SK-N-DZ (cell line): ENCODE measurements around the gene CDH4.
"Not testable (repeated sequence)": the region's sequence is repeated elsewhere in the genome, so short reads cannot be mapped to it uniquely, and the experiment has no call there.

Experiments
- DNase-seq: peaks from one replicate; pipeline ENCODE4 v3.0.0-alpha.2; 2015; ENCODE audit warnings: low spot score

Gene CDH4

GRCh38 chr20:61839912-61840778 is 588.1 kb downstream of the CDH4 start:
- DNase-seq, result no peak

- no peak for DNase-seq
Measured at GRCh38 chr20:61840779-61841455, 588.9 kb downstream of the CDH4 start.

GRCh38 chr20:61841551-61841950 is 589.5 kb downstream of the CDH4 start:
- DNase-seq, result no peak

GRCh38 chr20:61841966-61842365 is 589.9 kb downstream of the CDH4 start:
- DNase-seq, result no peak

- no peak for DNase-seq
Measured at GRCh38 chr20:61844621-61845020, 592.6 kb downstream of the CDH4 start.

GRCh38 chr20:61845233-61845671 is 593.2 kb downstream of the CDH4 start:
- no peak for DNase-seq

GRCh38 chr20:61846074-61846473 is 594.0 kb downstream of the CDH4 start:
- no peak for DNase-seq

GRCh38 chr20:61846741-61847419 is 594.8 kb downstream of the CDH4 start:
- no peak for DNase-seq

- DNase-seq, result no peak
Measured at GRCh38 chr20:61847420-61847748, 595.3 kb downstream of the CDH4 start.

GRCh38 chr20:61847986-61848385 is 595.9 kb downstream of the CDH4 start:
- no peak for DNase-seq

GRCh38 chr20:61848851-61849250 is 596.8 kb downstream of the CDH4 start:
- no peak for DNase-seq

- DNase-seq, result no peak
Measured at GRCh38 chr20:61849376-61849775, 597.3 kb downstream of the CDH4 start.

GRCh38 chr20:61849822-61850221 is 597.8 kb downstream of the CDH4 start:
- no peak for DNase-seq

- DNase-seq, result no peak
Measured at GRCh38 chr20:61850457-61850856, 598.4 kb downstream of the CDH4 start.

- DNase-seq, result no peak
Measured at GRCh38 chr20:61850926-61851900, 599.2 kb downstream of the CDH4 start.

GRCh38 chr20:61852268-61853072 is 600.4 kb downstream of the CDH4 start:
- DNase-seq, result no peak

GRCh38 chr20:61853073-61854005 is 601.3 kb downstream of the CDH4 start:
- no peak for DNase-seq

GRCh38 chr20:61854538-61854937 is 602.5 kb downstream of the CDH4 start:
- not testable (repeated sequence) for DNase-seq

- DNase-seq, result no peak
Measured at GRCh38 chr20:61855286-61855685, 603.2 kb downstream of the CDH4 start.
